DND-41 (cell line): ENCODE data around the gene MRPS27.

Experiments used
- ATAC-seq: fragments of 200-7000 bp; cut with Tn5 transposase; 3 replicates; pipeline ENCODE4 v1.9.1; 2021; ENCODE audit warnings: low read depth; ENCODE audit not compliant: insufficient read depth
- DNase-seq: peaks from one replicate; pipeline ENCODE4 v3.0.0-alpha.2; 2020
- H2AFZ ChIP-seq: 2 replicates; pipeline ENCODE4 v1.6.0; 2012; ENCODE audit warnings: low read depth, low read length
- H3K27ac ChIP-seq: 2 replicates; pipeline ENCODE4 v1.5.1; 2012; ENCODE audit warnings: low read length, inconsistent platforms
- H3K27me3 ChIP-seq: fragments of 200-600 bp; sonication (generic); 2 replicates; pipeline ENCODE4 v1.6.0; 2012; ENCODE audit warnings: low read length, mild to moderate bottlenecking, inconsistent platforms; ENCODE audit not compliant: insufficient read depth, poor library complexity
- H3K36me3 ChIP-seq: 2 replicates; pipeline ENCODE4 v1.5.1; 2012; ENCODE audit warnings: low read length, inconsistent platforms; ENCODE audit not compliant: insufficient read depth
- H3K4me1 ChIP-seq: 2 replicates; pipeline ENCODE4 v1.5.1; 2012; ENCODE audit warnings: mild to moderate bottlenecking, low read length; ENCODE audit not compliant: insufficient read depth
- H3K4me2 ChIP-seq: 2 replicates; pipeline ENCODE4 v1.6.0; 2012; ENCODE audit warnings: mild to moderate bottlenecking, moderate library complexity, low read length, inconsistent platforms; ENCODE audit not compliant: insufficient read depth
- H3K4me3 ChIP-seq, 2 experiments: fragments of 200-600 bp in 1 of 2; shearing (Covaris generic) in 1 of 2; 2 replicates each; pipeline ENCODE4 v1.5.1; 2012 to 2016; ENCODE audit warnings: inconsistent platforms in 2 of 2, low read length in 2 of 2, mild to moderate bottlenecking in 2 of 2, low read depth in 1 of 2, moderate library complexity in 1 of 2
- H3K79me2 ChIP-seq: 2 replicates; pipeline ENCODE4 v1.6.0; 2012; ENCODE audit warnings: low read length, inconsistent platforms; ENCODE audit not compliant: insufficient read depth
- H3K9ac ChIP-seq: 2 replicates; pipeline ENCODE4 v1.6.0; 2012; ENCODE audit warnings: low read depth, mild to moderate bottlenecking, inconsistent platforms, low read length, moderate library complexity
- H3K9me3 ChIP-seq: 2 replicates; pipeline ENCODE4 v1.5.1; 2012; ENCODE audit warnings: low read length, moderate library complexity, mild to moderate bottlenecking, inconsistent platforms; ENCODE audit not compliant: insufficient read depth, severe bottlenecking
- H4K20me1 ChIP-seq: 2 replicates; pipeline ENCODE4 v1.6.0; 2012; ENCODE audit warnings: low read length; ENCODE audit not compliant: insufficient read depth
- CTCF ChIP-seq: IDR thresholded peaks from 2 replicates; pipeline ENCODE4 v1.5.1; 2012; ENCODE audit warnings: borderline replicate concordance, low read length, moderate library complexity, mild to moderate bottlenecking; ENCODE audit not compliant: poor library complexity, severe bottlenecking; ENCODE audit errors: extremely low read depth
- EZH2 ChIP-seq: IDR thresholded peaks from 3 replicates; pipeline ENCODE4 v1.6.1; 2012; ENCODE audit warnings: borderline replicate concordance, low read depth, mild to moderate bottlenecking, moderate library complexity, low read length, inconsistent platforms; ENCODE audit not compliant: severe bottlenecking

The MRPS27 gene

DNA sequence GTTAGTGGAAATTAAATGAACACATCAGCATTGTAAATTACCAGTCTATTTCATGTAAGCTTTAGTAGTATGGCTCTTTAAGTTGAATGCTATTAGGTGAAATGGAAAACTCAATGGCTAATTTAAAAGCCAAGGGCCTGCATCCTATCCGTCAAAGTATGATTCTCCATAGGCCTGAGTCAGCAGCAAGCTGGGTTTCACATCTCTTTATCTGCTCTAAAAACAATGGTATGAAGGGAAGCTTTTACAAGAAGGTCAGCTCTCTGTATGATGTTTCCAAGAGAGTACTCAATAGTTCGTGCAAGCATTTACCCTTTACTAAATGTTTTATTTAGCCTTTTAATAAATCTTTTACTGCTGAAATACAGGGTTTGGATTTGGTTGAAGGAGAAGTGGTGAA lies 149.9 kb downstream of the MRPS27 start:
- Histone ChIP-seq H3K79me2 (no peaks in the 10 kb centered on the region), H4K20me1 (no peaks in the 10 kb centered on the region), H3K4me1 (no peaks in the 10 kb centered on the region), H3K27ac (no peak overlapping the region), H3K4me3 (no peak overlapping the region), H2AFZ (no peak overlapping the region), H3K4me2 (no peak overlapping the region), H3K9ac (no peak overlapping the region), H3K9me3 (no peaks in the 10 kb centered on the region), H3K36me3 (no peaks in the 10 kb centered on the region), H3K27me3 (peaks cover 30% of the 10 kb centered on the region)
- no peak for TF ChIP-seq CTCF
- no peak for TF ChIP-seq EZH2
- no peak for ATAC-seq
- no peak for DNase-seq
